HL-60/S4 treated with phorbol 12-myristate 13-acetate at 8.2 ng/mL for 4 days and 3 days (cell line): Measurements from ENCODE around the gene NSFL1C.
"Not testable (repeated sequence)": the region's sequence is repeated elsewhere in the genome, so short reads cannot be mapped to it uniquely, and the experiment has no call there.

Experiments
- in situ Hi-C: fragments of 300-500 bp; cut with MboI; formaldehyde crosslinking; loops from 2 replicates; pipeline ENCODE4 v1.15.0; 2022; ENCODE audit warnings: low sequenced_read_pairs

Gene NSFL1C

DNA sequence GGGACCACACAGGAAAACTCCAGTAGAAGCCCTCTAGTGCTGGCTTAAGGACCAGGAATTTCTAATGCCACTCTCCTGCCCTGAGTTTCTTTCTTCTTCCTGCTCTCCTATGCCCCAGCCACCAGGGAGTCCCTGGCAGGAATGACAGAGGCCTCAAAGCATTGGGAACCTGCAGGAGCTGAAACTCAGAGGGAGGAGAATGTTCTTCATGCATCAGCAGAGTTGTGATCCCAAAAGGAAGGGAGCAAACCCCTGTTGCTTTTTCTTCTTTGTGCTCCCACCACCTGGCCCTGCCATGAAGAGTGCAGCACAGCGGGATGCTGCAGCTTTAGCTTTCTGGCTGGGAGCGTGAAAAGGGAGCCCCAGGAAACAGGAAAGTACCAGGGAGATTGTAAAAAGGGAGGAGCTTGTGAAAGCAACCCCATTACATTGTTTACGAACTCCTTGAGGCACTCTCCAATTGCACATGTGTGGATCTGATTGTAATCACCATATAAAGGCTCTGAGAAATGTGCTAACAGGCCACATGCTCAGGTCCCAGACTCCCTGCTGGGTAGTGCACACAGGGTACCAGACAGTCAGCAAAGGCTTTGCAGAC is 39.1 kb downstream of the NSFL1C start:
- in situ Hi-C loops = no loop called here

DNA sequence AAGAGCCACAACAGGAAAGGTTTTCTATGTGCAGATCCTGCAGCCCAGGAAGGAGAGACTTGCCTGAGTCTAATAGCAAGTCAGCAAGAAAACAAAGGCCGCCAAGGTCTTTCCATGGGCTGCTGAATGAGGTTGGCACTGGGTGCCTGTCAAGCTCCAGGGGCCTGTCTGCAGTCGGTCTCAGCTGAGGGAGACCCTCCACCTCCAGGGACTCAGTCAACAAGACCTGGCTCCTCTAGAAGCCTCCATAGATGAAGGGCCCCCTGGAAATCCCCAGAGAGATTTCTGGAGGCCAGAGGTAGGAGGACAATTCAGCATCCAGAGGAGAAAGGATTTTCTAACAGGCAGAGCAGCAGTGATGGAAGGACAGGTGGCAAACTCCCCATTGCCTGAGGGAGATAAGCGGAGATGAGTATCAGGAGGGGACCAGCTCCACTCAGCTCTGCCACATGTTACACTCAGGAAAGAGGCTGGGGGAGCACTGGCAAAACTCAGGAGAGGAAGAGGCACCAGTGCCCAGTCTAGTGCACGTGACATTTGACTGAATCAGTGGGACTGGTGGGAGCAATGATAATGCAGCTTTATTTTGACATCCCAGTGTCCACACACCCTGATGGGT is 40.3 kb downstream of the NSFL1C start:
- in situ Hi-C loops = no loop called here

DNA sequence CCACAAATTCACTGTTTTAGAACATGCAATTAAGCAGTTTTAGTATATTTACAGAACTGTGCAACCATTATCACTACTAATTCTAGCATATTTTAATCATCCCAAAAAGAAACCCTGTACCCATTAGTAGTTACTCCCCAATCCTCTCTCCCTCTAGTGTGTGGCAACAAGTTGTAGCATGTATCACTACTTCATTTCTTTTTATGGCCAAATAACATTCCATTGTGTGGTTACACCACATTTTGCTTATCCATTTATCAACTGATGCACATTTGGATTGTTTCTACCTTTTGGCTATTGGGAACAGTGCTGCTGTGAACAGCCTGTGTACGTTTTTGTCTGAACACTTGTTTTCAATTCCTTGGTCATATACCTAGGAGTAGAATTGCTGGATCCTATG is 42.3 kb downstream of the NSFL1C start:
- in situ Hi-C loops = no loop called here

DNA sequence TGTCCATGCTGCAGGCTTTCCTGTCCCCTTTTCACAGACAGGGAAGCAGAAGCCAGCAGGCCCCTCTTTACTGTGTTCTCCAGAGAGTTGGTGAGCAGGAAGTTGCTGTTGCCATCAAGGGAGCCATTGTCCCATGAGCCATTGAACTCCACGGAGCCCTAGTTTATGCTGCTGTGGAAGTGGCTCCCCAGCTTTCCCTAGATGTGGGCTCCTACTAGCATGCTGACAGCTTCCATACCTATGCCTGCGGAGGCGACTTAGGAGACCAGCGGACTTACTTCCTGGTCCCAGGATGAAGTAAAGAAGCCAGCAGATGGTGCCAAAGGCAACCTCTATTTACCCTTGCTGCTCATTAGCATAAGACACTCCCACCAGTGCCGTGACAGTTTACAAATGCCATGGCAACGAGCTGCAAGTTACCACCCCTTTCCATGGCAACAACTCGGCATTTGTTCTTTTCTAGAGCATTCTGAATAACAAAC is 43.0 kb downstream of the NSFL1C start:
- in situ Hi-C loops = no loop called here

DNA sequence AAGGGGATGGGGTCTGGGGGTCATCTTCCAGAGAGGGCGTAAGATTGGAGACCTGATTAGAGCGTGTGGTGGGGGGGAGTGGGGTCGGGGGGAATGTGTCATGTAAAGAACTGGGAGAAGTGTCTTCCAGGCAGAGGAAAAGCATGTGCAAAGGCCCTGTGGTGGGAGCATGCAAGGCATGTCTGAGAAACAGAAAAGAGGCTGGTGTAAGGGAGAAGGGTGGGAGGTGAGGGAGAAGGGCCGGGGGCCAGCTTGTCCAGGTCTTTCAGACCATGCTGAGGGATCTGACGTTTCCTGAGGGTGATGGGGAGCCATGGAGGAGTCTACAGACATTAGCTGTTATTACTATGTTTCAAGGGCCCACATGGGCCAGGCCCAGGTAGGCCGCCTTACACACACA is 43.4 kb downstream of the NSFL1C start:
- in situ Hi-C loops = no loop called here

DNA sequence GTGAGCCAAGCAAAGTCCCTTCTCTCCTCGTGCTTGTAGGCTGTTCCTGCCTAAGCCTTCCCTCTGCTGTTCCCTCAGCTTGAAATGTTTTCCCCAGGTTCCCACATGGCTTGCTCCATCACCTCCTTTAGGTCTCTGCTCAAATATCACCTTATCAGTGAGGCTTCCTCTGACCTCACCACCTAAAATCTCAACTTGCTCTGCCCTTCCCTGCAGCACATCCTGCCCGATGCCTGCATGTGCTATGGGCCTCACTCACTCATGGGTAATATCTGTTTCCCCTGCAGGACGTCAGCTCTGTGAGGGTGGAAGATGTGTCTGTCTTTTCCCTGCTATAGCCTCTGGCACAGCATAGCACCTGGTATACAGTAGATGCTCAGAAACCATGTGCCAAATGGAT is 43.9 kb downstream of the NSFL1C start:
- in situ Hi-C loops = no loop called here

DNA sequence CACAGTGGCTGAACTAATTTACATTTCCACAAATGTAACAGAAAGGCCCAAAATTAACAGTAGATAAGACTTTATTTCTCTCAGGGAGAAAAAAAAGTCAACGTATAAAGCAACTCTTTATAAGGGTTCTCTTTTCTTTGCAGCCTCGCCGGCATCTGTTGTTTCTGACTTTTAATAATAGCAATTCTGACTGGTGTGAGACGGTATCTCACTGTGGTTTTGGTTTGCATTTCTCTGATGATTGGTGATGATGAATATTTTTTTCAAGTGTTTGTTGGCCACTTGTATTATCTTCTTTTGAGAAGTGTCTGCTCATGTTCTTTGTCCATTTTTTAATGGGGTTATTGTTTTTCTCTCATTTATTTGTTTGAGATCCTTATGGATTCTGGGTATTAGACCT is 46.6 kb downstream of the NSFL1C start:
- in situ Hi-C loops = no loop called here

DNA sequence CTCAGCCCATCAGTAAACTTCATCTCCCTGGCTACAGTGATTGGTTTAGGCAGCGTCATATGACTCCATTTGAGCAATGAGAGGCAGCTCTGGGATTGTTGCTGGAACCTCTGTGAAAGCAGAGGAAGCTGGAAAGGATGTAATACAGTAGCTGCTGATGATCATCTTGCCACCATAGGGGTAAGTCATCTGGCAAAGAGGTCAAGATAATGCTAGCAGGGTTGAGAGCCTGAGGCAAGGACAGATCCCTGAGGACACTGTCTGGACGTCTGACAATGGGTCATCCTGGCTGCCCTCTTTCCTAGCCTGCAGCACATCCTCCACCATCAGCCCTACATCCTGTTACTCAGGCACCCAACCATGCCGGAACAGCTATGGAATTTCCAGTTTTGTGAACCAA is 48.3 kb downstream of the NSFL1C start:
- in situ Hi-C loops = no loop called here

DNA sequence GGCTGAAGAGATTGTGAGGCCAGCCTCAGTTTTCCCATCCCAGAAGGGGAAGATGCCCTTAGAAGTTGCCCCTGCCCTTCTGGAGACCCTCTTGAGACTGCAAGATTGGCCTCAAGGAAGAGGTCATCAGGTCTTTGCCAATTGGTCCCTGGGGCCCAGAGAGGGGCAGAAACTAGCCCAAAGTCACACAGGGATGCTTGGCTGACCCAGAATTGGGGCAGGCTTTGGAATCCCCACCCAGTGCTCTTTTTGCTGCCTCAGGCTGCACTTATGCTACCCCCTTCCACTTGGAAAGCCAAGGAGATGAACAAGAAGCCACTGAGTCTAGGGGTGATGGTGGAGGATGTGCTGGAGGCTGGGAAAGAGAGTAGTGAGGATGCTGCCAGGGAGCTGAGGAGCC is 48.9 kb downstream of the NSFL1C start:
- in situ Hi-C loops = no loop called here

DNA sequence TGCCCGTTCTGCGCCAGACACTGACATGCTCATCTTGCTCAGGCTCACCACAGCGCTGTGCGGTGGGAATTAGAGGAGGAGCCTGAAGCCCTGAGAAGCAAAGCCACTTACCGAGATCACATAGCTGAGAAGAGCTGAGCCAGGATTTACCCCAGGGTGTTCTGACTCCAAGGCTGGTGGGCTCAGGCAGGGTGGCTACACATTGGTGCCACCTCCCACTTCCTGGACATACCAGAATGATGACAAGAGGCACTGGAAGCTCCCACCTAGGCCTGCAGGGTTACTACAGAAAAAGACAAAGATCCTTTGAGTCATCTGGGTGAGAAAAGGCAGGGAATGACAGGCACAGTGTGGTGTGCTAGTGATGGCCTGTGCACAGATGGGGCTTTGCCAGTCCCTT is 49.4 kb downstream of the NSFL1C start:
- in situ Hi-C loops = no loop called here

DNA sequence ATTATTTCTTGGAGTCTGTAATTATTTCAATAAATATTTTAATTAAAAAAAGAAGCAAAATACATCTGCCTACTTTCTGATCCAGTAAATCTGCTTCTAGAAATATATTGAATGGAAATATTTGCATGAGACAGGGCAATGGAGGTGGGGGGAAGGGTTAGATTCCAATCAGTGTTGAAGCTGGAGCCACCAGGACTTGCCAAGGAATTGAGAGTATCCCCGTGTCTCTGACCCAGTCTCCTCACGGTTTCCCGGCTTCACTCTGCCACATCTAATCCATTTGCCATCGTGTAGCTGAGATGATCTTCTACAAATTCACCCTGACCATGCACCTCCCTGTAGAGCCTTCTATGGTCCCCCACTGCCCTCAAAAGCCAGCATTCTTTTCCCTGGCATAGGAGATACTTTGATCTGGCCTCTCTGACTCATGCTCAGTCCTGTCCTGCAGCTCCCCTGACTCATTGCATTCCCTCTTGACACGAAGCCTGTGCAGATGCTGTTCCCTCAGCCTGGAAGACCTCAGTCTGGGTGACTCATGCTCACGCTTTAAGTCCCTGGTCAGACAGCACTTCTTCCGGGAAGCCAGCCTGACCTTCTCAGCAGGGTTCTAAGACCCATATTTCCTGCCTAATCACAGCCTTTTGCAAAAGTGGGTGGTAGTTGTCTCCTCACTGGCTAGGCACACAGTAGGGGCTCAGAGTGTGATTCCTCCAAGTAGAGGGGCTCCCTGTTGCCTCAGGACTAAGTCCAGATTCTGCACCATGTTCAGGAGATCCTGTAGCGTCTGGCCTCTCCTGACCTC is 50.8 kb downstream of the NSFL1C start:
- in situ Hi-C loops = no loop called here

DNA sequence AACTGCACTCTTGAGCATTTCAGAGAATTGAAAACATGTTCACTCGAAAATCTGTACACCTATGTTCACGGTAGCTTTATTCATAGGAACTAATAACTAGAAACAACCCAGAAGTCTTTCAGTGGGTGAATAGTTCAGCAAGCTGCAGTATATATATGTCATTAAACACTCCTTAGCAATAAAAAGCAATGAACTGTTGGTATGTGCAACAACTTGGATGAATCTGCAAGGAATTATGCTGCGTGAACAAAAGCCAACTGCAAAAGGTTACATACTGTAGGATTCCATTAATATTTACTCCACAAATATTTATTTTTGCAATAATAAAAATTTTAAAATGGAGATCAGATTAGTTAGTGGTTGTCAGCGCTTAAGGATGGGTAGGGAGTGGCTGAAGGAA is 51.7 kb downstream of the NSFL1C start:
- in situ Hi-C loops = no loop called here

DNA sequence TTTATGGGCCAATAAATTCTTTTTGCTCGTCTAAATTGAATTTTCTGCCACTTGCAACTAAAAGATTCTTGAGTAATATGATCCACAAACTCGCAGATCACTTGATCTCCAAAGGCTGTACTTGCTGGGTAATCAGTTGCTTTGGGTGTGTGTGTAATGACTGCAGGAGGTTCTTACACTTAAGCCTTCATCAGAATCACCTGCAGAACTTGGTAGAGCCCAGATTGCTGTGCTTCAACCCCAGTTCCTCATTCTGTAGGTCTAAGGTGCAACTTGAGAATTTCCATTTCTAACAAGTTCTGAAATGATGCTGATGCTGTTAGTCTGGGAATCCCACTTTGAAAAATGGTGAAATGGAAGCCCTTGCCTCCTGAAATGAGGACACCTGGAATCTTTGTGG is 60.8 kb downstream of the NSFL1C start:
- in situ Hi-C loops = no loop called here

DNA sequence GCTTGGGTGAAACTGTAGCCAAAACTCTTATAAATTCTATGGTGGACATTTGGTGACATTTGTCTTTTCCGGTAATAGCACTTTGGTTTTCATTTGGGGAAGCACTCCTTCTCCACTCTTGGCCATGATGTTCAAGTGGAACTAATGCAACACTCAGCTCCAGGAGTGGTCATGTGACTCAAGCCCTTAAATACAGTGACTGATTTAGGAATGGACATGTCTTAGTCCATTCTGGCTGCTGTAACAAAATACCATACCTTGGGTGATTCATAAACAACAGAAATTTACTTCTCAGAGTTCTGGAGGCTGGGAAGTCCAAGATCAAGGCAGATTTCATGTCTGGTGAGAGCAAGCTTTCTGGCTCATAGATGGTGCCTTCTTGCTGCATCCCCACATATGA is 63.0 kb downstream of the NSFL1C start:
- in situ Hi-C loops = no loop called here

DNA sequence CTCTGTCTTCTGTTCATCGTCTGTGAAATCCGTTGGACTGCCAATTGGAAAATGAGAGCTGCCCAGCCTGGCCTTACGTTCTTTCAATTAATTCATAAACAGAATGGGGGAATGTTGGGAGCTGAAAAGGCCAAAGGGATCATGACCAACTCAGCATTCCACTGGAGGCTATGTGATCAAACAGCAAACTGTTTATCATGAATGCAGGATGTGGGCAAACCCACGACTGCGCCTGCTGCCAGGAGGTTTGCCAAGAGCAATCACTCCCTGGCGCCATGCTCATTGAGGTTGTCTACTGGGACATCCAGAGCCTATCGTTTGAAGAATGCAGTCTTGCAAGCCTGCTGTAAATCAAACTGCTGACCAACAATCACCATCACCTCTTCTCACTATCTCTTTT is 64.5 kb downstream of the NSFL1C start:
- in situ Hi-C loops = no loop called here

DNA sequence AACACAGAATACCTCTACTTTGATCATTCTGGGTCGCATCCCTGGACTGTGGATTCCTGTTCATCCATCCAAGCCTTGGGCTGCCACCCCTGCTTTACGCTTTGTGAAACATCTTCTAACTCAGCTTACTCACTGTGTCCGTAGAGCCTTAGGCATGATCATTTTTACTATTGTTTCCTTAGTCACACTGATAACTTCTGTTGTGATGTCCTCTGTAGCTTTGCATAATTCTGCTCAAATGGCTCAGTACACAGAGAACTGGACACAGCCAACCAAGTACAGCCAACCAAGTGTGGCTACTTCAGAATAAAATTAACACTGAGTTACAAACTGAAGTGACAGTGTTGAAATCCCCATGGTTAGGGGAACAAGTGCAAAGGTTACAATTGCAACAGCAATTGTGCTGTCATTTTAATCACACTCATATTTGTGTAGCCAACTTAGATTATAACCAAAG is 65.2 kb downstream of the NSFL1C start:
- in situ Hi-C loops = no loop called here

DNA sequence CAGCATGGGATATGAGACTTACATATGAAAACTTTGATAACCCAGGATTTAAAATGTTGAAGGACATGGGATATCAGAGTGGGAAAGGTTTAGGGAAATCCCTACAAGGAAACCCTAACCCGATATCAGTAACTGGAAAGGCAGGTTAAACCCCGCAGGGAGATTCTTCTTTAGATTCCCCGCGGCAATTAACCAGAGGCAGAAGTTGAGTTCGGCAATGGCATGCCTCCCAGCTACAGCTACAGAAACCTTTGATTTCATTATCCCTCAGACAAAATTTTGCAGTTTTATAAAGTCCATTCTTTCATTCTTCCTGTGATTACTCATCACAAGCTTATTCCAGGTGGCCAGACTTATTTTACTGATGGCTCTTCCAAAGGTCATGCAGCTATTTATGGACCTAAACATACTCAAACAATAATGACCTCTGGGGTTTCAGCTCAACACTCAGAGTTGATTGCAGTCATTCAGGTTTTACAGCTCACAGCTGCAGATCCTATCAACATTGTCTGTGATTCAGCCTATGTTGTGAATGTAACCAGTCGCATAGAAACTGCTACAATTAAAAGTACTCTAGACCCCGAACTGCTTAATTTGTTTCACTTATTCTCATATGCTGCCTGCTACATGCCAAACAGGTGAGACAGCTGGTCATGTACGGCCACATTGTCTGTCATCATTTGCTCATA is 66.8 kb downstream of the NSFL1C start:
- in situ Hi-C loops = not testable (repeated sequence)

DNA sequence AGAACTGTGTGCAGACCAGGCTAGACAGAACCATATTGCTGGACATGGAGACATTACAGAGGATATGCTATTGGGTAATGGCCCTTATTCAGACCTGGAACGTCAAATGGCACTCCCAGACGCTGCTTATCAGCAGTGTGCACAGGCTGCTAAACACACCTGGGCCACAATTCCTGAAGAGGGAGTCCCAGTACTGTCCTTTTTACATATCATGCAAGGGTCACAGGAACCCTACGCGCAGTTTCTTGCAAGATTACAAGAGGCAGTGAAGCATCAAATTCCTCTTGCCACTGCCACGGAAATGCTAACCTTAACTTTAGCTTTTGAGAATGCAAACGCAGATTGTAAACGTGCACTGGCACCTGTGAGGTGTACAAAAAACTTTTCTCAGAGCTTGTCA is 68.5 kb downstream of the NSFL1C start:
- in situ Hi-C loops = not testable (repeated sequence)

DNA sequence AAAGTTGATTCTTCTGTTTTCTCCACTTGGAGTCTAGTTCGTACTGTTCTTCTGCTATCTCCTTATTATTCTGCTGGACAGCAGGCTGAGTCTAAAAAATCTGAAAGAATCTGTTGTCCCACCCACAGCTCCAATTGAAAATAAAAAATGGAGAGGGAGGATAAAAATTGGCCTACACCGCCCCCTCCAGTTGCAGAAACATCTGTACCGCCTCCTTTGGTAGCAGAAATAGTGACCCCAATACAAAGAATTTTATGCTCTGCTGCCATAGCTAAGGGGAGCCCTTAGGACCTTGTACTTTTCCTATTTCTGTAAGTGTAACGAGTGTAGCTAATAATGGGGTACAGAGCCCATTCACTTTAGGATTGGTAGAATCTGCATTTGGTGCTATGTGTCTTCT is 68.9 kb downstream of the NSFL1C start:
- in situ Hi-C loops = no loop called here

DNA sequence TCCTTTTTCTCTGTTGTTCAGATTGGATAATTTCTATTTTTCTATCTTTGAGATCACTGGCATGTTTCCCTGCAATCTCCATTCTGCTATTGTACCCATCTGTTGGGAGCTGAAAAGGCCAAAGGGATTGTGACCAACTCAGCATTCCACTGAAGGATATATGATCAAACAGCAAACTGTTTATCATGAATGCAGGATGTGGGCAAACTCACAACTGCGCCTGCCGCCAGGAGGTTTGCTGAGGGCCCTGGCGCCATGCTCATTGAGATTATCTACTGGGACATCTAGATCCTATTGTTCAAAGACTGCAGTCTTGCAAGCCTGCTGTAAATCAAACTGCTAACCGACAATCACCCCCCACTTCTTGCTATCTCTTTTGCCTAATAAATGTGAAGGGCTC is 69.9 kb downstream of the NSFL1C start:
- in situ Hi-C loops = no loop called here

DNA sequence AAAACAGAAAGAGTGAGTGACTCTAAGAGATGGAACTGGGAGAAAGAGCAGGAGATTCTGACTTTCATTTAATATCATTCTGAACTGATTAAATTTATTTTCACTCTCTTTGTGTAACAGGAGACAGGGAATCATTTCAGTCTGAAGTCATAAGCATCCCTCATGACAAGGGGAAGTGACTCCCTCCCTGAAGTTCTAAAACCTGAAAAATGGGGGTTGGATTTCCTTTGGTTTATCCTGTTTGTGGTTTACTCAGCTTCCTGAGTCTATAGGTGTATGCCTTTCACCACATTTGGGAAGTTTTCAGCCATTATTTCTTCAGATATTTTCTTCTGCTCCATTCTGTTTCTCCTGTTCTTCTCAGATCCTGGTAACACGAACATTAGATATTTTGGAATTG is 70.4 kb downstream of the NSFL1C start:
- in situ Hi-C loops = no loop called here

DNA sequence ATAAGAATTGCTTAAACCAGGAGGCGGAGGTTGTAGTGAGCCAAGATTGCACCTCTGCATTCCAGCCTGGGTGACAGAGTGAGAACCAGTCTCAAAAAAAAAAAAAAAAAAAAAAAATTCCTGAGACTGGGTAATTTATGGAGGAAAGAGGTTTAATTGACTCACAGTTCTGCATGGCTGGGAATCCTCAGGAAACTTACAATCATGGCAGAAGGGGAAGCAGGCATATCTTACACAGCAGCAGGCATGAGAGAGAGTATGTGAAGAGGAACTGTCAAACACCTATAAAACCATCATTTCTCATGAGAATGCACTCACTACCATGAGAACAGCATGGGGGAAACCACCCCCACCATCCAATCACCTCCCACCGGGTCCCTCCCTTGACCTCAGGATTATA is 72.0 kb downstream of the NSFL1C start:
- in situ Hi-C loops = no loop called here
